ENCODE data around the gene IL2RA. TPM values are rescaled to one million over a fixed set of nuclear protein-coding genes. Genes with fewer than 3 reads are reported as not detected.

The IL2RA gene
- total RNA-seq, 1 experiment from 2014 or later: 0.59 TPM

DNA sequence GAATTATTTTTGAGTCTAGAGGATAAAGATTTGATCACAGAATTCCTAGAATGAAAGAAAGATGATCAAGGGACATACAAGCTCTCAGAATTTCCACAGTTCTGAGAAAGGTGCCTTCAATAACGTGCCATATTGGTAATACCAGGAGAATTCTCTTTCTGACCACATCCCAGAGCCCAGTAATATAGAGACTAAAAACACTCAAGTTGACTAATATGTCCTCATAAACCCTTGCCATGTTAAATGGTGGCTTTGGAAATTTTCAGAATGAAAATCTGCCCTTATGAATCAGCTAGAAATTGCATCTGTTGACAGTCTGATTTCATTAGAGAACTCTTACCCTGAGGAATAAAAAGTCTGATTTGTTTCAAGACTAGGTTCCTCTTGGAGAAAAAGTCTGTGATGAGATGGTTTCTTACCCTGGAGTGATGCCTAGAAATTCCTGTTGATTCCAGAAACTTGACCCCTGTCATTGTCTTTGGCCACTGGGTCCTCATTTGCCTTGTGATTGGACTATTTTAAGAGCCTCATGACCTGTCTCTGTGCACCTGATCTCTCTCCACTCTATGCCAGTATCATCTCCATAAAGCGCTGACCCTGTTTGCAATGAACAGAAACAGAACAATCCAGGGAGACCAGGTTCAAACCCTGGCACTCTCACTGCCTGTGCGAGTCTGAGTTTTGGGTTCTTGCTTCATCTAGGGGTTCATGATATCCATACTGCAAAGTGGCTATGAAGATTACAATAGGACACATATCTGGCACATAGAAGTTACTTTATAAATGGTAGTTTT, 3.3 kb downstream of the IL2RA start:
- no peak for ATAC-seq
- POLR2A ChIA-PET: no interaction called here
- no peaks in the 10 kb centered on the region for H3K79me2 ChIP-seq (ENCODE audit: insufficient read depth, low read length)

DNA sequence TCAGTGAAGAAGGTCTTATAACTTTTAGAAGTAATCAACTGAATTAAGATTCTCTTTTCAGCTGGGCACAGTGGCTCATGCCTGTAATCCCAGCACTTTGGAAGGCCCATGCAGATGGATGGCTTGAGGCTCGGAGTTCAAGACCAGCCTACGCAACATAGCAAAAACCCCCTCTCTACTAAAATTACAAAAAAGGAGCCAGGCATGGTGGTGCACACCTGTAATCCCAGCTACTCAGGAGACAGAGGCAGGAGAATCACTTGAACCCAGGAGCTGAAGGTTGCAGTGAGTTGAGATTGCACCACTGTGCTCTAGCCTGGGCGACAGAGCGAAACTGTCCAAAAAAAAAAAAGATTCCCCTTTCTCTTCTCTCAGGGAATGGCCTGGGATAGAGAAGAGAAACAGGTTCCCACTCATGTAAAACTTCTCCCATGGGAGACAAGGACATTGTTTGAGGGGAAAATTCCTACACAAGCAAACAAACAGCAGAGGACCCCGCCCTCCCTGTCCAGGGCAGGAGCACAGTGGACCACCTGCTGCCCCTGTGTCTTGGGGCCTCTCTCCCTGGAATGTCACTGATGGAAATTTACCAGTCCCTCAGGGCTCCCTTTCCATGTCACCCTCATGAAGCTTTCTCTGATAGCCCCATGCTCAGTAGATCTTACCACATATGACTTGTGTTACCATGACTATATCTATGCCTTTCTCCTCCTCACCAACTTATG, 5.6 kb downstream of the IL2RA start:
- no peaks in the 10 kb centered on the region for H3K79me2 ChIP-seq (ENCODE audit: insufficient read depth, low read length)
- H3K27ac ChIP-seq (ENCODE audit: low read depth, low read length): no peak overlapping the region
- no TSS peak for BruUV-seq (replicated peaks)
- H3K9me2 ChIP-seq (ENCODE audit: insufficient read depth): no peaks in the 10 kb centered on the region
- H3K9ac ChIP-seq (ENCODE audit: low read length): no peak overlapping the region
- peaks cover 19% of the 10 kb centered on the region; the same call in 1 of the 2 replicates for H3K27me3 ChIP-seq (ENCODE audit: insufficient read depth, low read length)
- no peak overlapping the region for H3K4me2 ChIP-seq (ENCODE audit: low read length)
- CTCF ChIA-PET: no interaction called here
- H4K20me1 ChIP-seq (ENCODE audit: insufficient read depth): no peaks in the 10 kb centered on the region
- H3K4me3 ChIP-seq (replicated peaks in 1 of 2; ENCODE audit: low read depth in 1 of 2, low read length in 2 of 2): no peak overlapping the region
- RAD21 ChIA-PET (ENCODE audit: low non-redundant PET in 1 of 2, low total read pairs in 2 of 2, uncharacterized antibody in 2 of 2, unreplicated experiment in 2 of 2): no interaction called here
- DNase-seq (ENCODE audit: low read depth, low spot score): no peak
- ATAC-seq: no peak
- POLR2A ChIA-PET: no interaction called here
- H3K36me3 ChIP-seq (ENCODE audit: control insufficient read depth in 1 of 2, insufficient read depth in 2 of 2, low read length in 2 of 2): no peaks in the 10 kb centered on the region
- H3K4me1 ChIP-seq (ENCODE audit: control insufficient read depth in 1 of 2, insufficient read depth in 2 of 2, low read length in 2 of 2): peaks cover 10 to 20% of the 10 kb centered on the region in 2 experiments; a peak in 3 of 4 replicates
- no peak overlapping the region for H2AFZ ChIP-seq (ENCODE audit: low read depth, low read length, poor library complexity, severe bottlenecking)
- no peaks in the 10 kb centered on the region for H3K9me3 ChIP-seq (ENCODE audit: control insufficient read depth in 1 of 2, insufficient read depth in 1 of 2, low read depth in 1 of 2, low read length in 2 of 2)
- intact Hi-C loops (cut with micrococcal nuclease): no loop called here
- no peak for TF ChIP-seq EZH2phosphoT487 (IDR thresholded peaks at IDR 0.05; ENCODE audit: borderline replicate concordance)
- no peak for TF ChIP-seq CBX3 (IDR thresholded peaks at IDR 0.05; ENCODE audit: low read depth)
- TF ChIP-seq SP1 (IDR thresholded peaks at IDR 0.05; ENCODE audit: low read depth): no peak
- TF ChIP-seq ELF1 (IDR thresholded peaks at IDR 0.05; ENCODE audit: borderline replicate concordance, low read depth): no peak
- no peak for TF ChIP-seq EGR1 (IDR thresholded peaks at IDR 0.05; ENCODE audit: low read depth)
- no peak for TF ChIP-seq FOSL1 (IDR thresholded peaks at IDR 0.05; ENCODE audit: low read depth)
- no peak for TF ChIP-seq EZH2 (IDR thresholded peaks at IDR 0.05)
- no peak for TF ChIP-seq CEBPB (IDR thresholded peaks at IDR 0.05; ENCODE audit: low read depth)
- no peak for TF ChIP-seq ZNF274 (IDR thresholded peaks at IDR 0.05; ENCODE audit: low read depth, low read length)
- no peak for TF ChIP-seq YY1 (IDR thresholded peaks at IDR 0.05; ENCODE audit: extremely low read depth, insufficient replicate concordance, low read depth, low read length)
- TF ChIP-seq, protein P1, sequence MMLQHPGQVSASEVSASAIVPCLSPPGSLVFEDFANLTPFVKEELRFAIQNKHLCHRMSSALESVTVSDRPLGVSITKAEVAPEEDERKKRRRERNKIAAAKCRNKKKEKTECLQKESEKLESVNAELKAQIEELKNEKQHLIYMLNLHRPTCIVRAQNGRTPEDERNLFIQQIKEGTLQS (IDR thresholded peaks at IDR 0.05): no peak
- no peak for TF ChIP-seq POLR2AphosphoS5 (IDR thresholded peaks at IDR 0.05; ENCODE audit: low read depth, low read length)
- TF ChIP-seq ZFX (IDR thresholded peaks at IDR 0.05): no peak
- no peak for TF ChIP-seq SIN3A (IDR thresholded peaks at IDR 0.05; ENCODE audit: low read depth)
- TF ChIP-seq, protein P2, sequence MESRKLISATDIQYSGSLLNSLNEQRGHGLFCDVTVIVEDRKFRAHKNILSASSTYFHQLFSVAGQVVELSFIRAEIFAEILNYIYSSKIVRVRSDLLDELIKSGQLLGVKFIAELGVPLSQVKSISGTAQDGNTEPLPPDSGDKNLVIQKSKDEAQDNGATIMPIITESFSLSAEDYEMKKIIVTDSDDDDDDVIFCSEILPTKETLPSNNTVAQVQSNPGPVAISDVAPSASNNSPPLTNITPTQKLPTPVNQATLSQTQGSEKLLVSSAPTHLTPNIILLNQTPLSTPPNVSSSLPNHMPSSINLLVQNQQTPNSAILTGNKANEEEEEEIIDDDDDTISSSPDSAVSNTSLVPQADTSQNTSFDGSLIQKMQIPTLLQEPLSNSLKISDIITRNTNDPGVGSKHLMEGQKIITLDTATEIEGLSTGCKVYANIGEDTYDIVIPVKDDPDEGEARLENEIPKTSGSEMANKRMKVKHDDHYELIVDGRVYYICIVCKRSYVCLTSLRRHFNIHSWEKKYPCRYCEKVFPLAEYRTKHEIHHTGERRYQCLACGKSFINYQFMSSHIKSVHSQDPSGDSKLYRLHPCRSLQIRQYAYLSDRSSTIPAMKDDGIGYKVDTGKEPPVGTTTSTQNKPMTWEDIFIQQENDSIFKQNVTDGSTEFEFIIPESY (IDR thresholded peaks at IDR 0.05; ENCODE audit: extremely low read depth, insufficient replicate concordance, low read length): no peak

More for the DNA sequence above, 3.3 kb downstream of the IL2RA start:
- Histone ChIP-seq H3K36me3 (ENCODE audit: control insufficient read depth in 1 of 2, insufficient read depth in 2 of 2, low read length in 2 of 2) (no peaks in the 10 kb centered on the region), H3K27ac (ENCODE audit: low read depth, low read length) (no peak overlapping the region), H3K9ac (ENCODE audit: low read length) (no peak overlapping the region), H3K9me2 (ENCODE audit: insufficient read depth) (no peaks in the 10 kb centered on the region), H2AFZ (ENCODE audit: low read depth, low read length, poor library complexity, severe bottlenecking) (no peak overlapping the region), H3K4me1 (ENCODE audit: control insufficient read depth in 1 of 2, insufficient read depth in 2 of 2, low read length in 2 of 2) (peaks cover 2% of the 10 kb centered on the region in 2 experiments; a peak in 2 of 4 replicates), H4K20me1 (ENCODE audit: insufficient read depth) (no peaks in the 10 kb centered on the region), H3K9me3 (ENCODE audit: control insufficient read depth in 1 of 2, insufficient read depth in 1 of 2, low read depth in 1 of 2, low read length in 2 of 2) (no peaks in the 10 kb centered on the region), H3K4me2 (ENCODE audit: low read length) (no peak overlapping the region), H3K27me3 (ENCODE audit: insufficient read depth, low read length) (peaks cover 19% of the 10 kb centered on the region; the same call in 1 of the 2 replicates), H3K4me3 (replicated peaks in 1 of 2; ENCODE audit: low read depth in 1 of 2, low read length in 2 of 2) (no peak overlapping the region)
- intact Hi-C loops (cut with micrococcal nuclease): no loop called here
- ChIA-PET RAD21 (ENCODE audit: low non-redundant PET in 1 of 2, low total read pairs in 2 of 2, uncharacterized antibody in 2 of 2, unreplicated experiment in 2 of 2) (no interaction called here), CTCF (interaction anchor here (0.5 kb wide), 1 partner anchor 17 kb away, joined by 4 read pairs; no protein-coding TSS in a partner anchor)
- no peak for TF ChIP-seq POLR2AphosphoS5 (IDR thresholded peaks at IDR 0.05; ENCODE audit: low read depth, low read length)
- TF ChIP-seq SIN3A (IDR thresholded peaks at IDR 0.05; ENCODE audit: low read depth): no peak
- no peak for TF ChIP-seq ZNF274 (IDR thresholded peaks at IDR 0.05; ENCODE audit: low read depth, low read length)
- BruUV-seq (replicated peaks): no TSS peak
- no peak for DNase-seq (ENCODE audit: low read depth, low spot score)

Measured in HCT116 (cell line).